ENCODE results near the gene NR1D1. TPM values are rescaled to one million over a fixed set of nuclear protein-coding genes. Genes with fewer than 3 reads are reported as not detected.

NR1D1 gene
- total and polyA plus RNA-seq, 2 of the 13 experiments (the other 11 are each of a cell fraction or from before 2014, with no cell fraction given): 2.1 to 2.7 TPM

GRCh38 chr17:40111221-40112128, 11.1 kb upstream of the NR1D1 start (continued):
- TF ChIP-seq ZNF660 (CRISPR knock-in tag; IDR thresholded peaks at IDR 0.05; ENCODE audit: borderline replicate concordance, low read depth): no peak
- no peak for TF ChIP-seq ZNF75D (CRISPR knock-in tag; IDR thresholded peaks at IDR 0.05; ENCODE audit: borderline replicate concordance)
- peak; percentile 84 for TF ChIP-seq MYC (CRISPR knock-in tag; IDR thresholded peaks at IDR 0.05; ENCODE audit: borderline replicate concordance)
- TF ChIP-seq HINFP (CRISPR knock-in tag; IDR thresholded peaks at IDR 0.05; ENCODE audit: low read depth): peak; percentile 63; the same call in 1 of the 2 replicates
- TF ChIP-seq KAT7 (CRISPR knock-in tag; IDR thresholded peaks at IDR 0.05; ENCODE audit: borderline replicate concordance): peak; percentile 92
- no peak for TF ChIP-seq SP1 (IDR thresholded peaks at IDR 0.05)
- peak; percentile 49 for TF ChIP-seq SP1 (CRISPR knock-in tag; IDR thresholded peaks at IDR 0.05)
- TF ChIP-seq ZBTB49 (CRISPR knock-in tag; IDR thresholded peaks at IDR 0.05; ENCODE audit: borderline replicate concordance): no peak
- no peak for TF ChIP-seq ZBTB44 (CRISPR knock-in tag; IDR thresholded peaks at IDR 0.05)
- TF ChIP-seq CTCF (CRISPR knock-in tag; IDR thresholded peaks at IDR 0.05): peak; percentile 98
- peak; percentile 76 for TF ChIP-seq HMG20A (CRISPR knock-in tag; IDR thresholded peaks at IDR 0.05; ENCODE audit: borderline replicate concordance)
- no peak for TF ChIP-seq ARID3A (IDR thresholded peaks at IDR 0.05; ENCODE audit: low read depth, low read length)
- peak; percentile 71; the same call in 1 of the 2 replicates for TF ChIP-seq MNT (IDR thresholded peaks at IDR 0.05)
- no peak for TF ChIP-seq SRF (IDR thresholded peaks at IDR 0.05; ENCODE audit: low read depth, low read length)
- TF ChIP-seq ZMAT3 (CRISPR knock-in tag; conservative IDR thresholded peaks at IDR 0.05): 0 out of 2 replicates have a peak, but pooled peaks have one; percentile 65
- no peak for TF ChIP-seq ZC3H13 (CRISPR knock-in tag; IDR thresholded peaks at IDR 0.05)
- peak; percentile 69 for TF ChIP-seq RCOR2 (CRISPR knock-in tag; IDR thresholded peaks at IDR 0.05)
- TF ChIP-seq ZNF775 (CRISPR knock-in tag; IDR thresholded peaks at IDR 0.05; ENCODE audit: borderline replicate concordance): no peak
